H1 (cell line): Measurements from ENCODE around the gene DLAT. TPM values are rescaled to one million over a fixed set of nuclear protein-coding genes. Genes with fewer than 3 reads are reported as not detected.

Source experiments
- CTCF ChIA-PET: fragments of 300-600 bp; sonication (Branson Sonifier 250); formaldehyde crosslinking; loops from one replicate; lab custom pipeline; 2021; ENCODE audit not compliant: partially characterized antibody; lab: Charles Lee
- POLR2A ChIA-PET: fragments of 300-600 bp; sonication (Branson Sonifier 250); formaldehyde crosslinking; loops from one replicate; lab custom pipeline; 2021; ENCODE audit warnings: inconsistent platforms; ENCODE audit not compliant: partially characterized antibody; lab: Charles Lee
- DNase-seq, 2 experiments: peaks; one replicate each; pipeline versions ENCODE4 v3.0.0 to v3.0.0-alpha.2; 2010 to 2022; ENCODE audit warnings: low spot score in 2 of 2, low read depth in 1 of 2, mixed read lengths in 1 of 2
- FAIRE-seq: peaks from 2 replicates; lab custom pipeline; 2011; peaks lifted over from hg19 to GRCh38; lab: Jason Lieb, UNC
- H2AFZ ChIP-seq: 2 replicates; pipeline ENCODE4 v1.8.1; 2012; ENCODE audit warnings: low read length, inconsistent platforms
- H2AK5ac ChIP-seq: 2 replicates; pipeline ENCODE4 v1.6.1; 2013; ENCODE audit warnings: low read depth, low read length
- H2BK120ac ChIP-seq: replicated peaks from 2 replicates; pipeline ENCODE3; 2013; ENCODE audit warnings: low read depth, low read length, inconsistent platforms
- H2BK12ac ChIP-seq: 2 replicates; pipeline ENCODE4 v1.6.1; 2013; ENCODE audit warnings: low read depth, low read length
- H2BK15ac ChIP-seq: 2 replicates; pipeline ENCODE4 v1.6.1; 2013; ENCODE audit warnings: low read length
- H2BK20ac ChIP-seq: 2 replicates; pipeline ENCODE4 v1.6.1; 2013; ENCODE audit warnings: low read length
- H2BK5ac ChIP-seq: 2 replicates; pipeline ENCODE4 v1.6.1; 2013; ENCODE audit warnings: low read depth, low read length
- H3K14ac ChIP-seq: 2 replicates; pipeline ENCODE4 v1.6.1; 2013; ENCODE audit warnings: inconsistent platforms; ENCODE audit not compliant: insufficient read length
- H3K18ac ChIP-seq: 2 replicates; pipeline ENCODE4 v1.6.1; 2013; ENCODE audit warnings: low read length; ENCODE audit errors: extremely low read depth
- H3K23ac ChIP-seq: 2 replicates; pipeline ENCODE4 v1.6.1; 2013; ENCODE audit warnings: inconsistent platforms; ENCODE audit not compliant: insufficient read length
- H3K23me2 ChIP-seq: 2 replicates; pipeline ENCODE4 v1.6.1; 2013; ENCODE audit warnings: low read depth, low read length
- H3K27ac ChIP-seq: 2 replicates; pipeline ENCODE4 v1.6.1; 2011; ENCODE audit warnings: low read depth, low read length, inconsistent platforms
- H3K27me3 ChIP-seq, 4 experiments: replicated peaks in 1 of 4; 1 replicate in 1 of 4; 2 replicates in 3 of 4; pipeline versions ENCODE4 v1.6.1 to v1.8.1; 2011 to 2013; ENCODE audit warnings: low read length in 3 of 4, mild to moderate bottlenecking in 3 of 4, inconsistent platforms in 2 of 4, mixed read lengths in 2 of 4, moderate library complexity in 1 of 4; ENCODE audit not compliant: control insufficient read depth in 3 of 4, insufficient read depth in 3 of 4; ENCODE audit errors: extremely low read depth in 1 of 4
- H3K36me3 ChIP-seq, 4 experiments: 2 replicates each; pipeline versions ENCODE4 v1.6.1 to v1.8.1; 2011 to 2013; ENCODE audit warnings: mild to moderate bottlenecking in 4 of 4, low read length in 3 of 4, moderate library complexity in 2 of 4, control low read depth in 1 of 4, inconsistent platforms in 1 of 4; ENCODE audit not compliant: insufficient read depth in 4 of 4, control insufficient read depth in 2 of 4
- H3K4ac ChIP-seq: replicated peaks from 2 replicates; pipeline ENCODE3; 2013; ENCODE audit warnings: low read length, low read depth, mixed read lengths, inconsistent platforms; ENCODE audit not compliant: insufficient read length
- H3K4me1 ChIP-seq, 4 experiments: replicated peaks in 1 of 4; 1 replicate in 1 of 4; 2 replicates in 3 of 4; pipeline versions ENCODE4 v1.6.1 to v1.8.1; 2011 to 2013; ENCODE audit warnings: low read length in 3 of 4, inconsistent platforms in 2 of 4, mixed read lengths in 1 of 4; ENCODE audit not compliant: insufficient read depth in 4 of 4, control insufficient read depth in 3 of 4
- H3K4me2 ChIP-seq, 2 experiments: 2 replicates each; pipeline versions ENCODE4 v1.6.1 to v1.8.1; 2011 to 2013; ENCODE audit warnings: low read depth in 2 of 2, low read length in 2 of 2, control low read depth in 1 of 2, inconsistent platforms in 1 of 2, mild to moderate bottlenecking in 1 of 2; ENCODE audit not compliant: insufficient read depth in 1 of 2
- H3K4me3 ChIP-seq, 4 experiments: fragments of 200-600, 300-600 bp in 1 of 4; sonication (generic), shearing (Covaris generic), sonication (Bioruptor Twin) in 1 of 4; 2 replicates each; pipeline versions ENCODE4 v1.5.1 to v1.8.1; 2011 to 2016; ENCODE audit warnings: low read length in 4 of 4, low read depth in 3 of 4, control low read depth in 2 of 4, inconsistent platforms in 2 of 4, mild to moderate bottlenecking in 2 of 4, mixed read lengths in 1 of 4, moderate library complexity in 1 of 4; ENCODE audit not compliant: insufficient read depth in 2 of 4; ENCODE audit errors: extremely low read depth in 1 of 4
- H3K56ac ChIP-seq: replicated peaks from 2 replicates; pipeline ENCODE3; 2013; ENCODE audit warnings: low read depth, mild to moderate bottlenecking, mixed read lengths, low read length, inconsistent platforms; ENCODE audit not compliant: insufficient read length
- H3K79me1 ChIP-seq: 2 replicates; pipeline ENCODE4 v1.6.1; 2013; ENCODE audit warnings: low read depth, low read length, control low read depth
- H3K79me2 ChIP-seq, 2 experiments: 2 replicates each; pipeline versions ENCODE4 v1.6.1 to v1.8.1; 2012 to 2013; ENCODE audit warnings: low read length in 2 of 2, mild to moderate bottlenecking in 2 of 2, inconsistent platforms in 1 of 2; ENCODE audit not compliant: insufficient read depth in 2 of 2, control insufficient read depth in 1 of 2
- H3K9ac ChIP-seq, 4 experiments: replicated peaks in 1 of 4; 1 replicate in 1 of 4; 2 replicates in 3 of 4; pipeline versions ENCODE4 v1.6.1 to v1.8.1; 2011 to 2013; ENCODE audit warnings: low read depth in 3 of 4, low read length in 3 of 4, control low read depth in 2 of 4, mild to moderate bottlenecking in 2 of 4, moderate library complexity in 2 of 4, inconsistent platforms in 1 of 4; ENCODE audit errors: extremely low read depth in 1 of 4
- H3K9me3 ChIP-seq, 2 experiments: 2 replicates each; pipeline versions ENCODE4 v1.6.1 to v1.8.1; 2012 to 2013; ENCODE audit warnings: mild to moderate bottlenecking in 2 of 2, moderate library complexity in 2 of 2, control low read depth in 1 of 2, inconsistent platforms in 1 of 2, low read depth in 1 of 2, low read length in 1 of 2, mixed read lengths in 1 of 2; ENCODE audit not compliant: insufficient read depth in 2 of 2
- H4K20me1 ChIP-seq, 2 experiments: replicated peaks in 1 of 2; 2 replicates each; pipeline versions ENCODE3 to v1.8.1; 2011 to 2013; ENCODE audit warnings: inconsistent platforms in 2 of 2, low read length in 2 of 2, mild to moderate bottlenecking in 1 of 2; ENCODE audit not compliant: insufficient read depth in 2 of 2, control insufficient read depth in 1 of 2
- H4K5ac ChIP-seq: 2 replicates; pipeline ENCODE4 v1.6.1; 2013; ENCODE audit warnings: low read length, low read depth, mixed read lengths, inconsistent platforms; ENCODE audit not compliant: insufficient read length
- H4K8ac ChIP-seq: 2 replicates; pipeline ENCODE4 v1.8.0; 2013; ENCODE audit warnings: mild to moderate bottlenecking, moderate library complexity, low read length, inconsistent platforms; ENCODE audit not compliant: insufficient read depth; ENCODE audit errors: extremely low read depth
- H4K91ac ChIP-seq: replicated peaks from 2 replicates; pipeline ENCODE3; 2013; ENCODE audit warnings: low read length, mixed read lengths, inconsistent platforms; ENCODE audit not compliant: insufficient read length
- ASH2L ChIP-seq: fragments of 200-600, 300-600 bp; sonication (generic); IDR thresholded peaks from one replicate; pipeline ENCODE4 v1.7.1; 2017; ENCODE audit warnings: low read length
- ATF3 ChIP-seq: IDR thresholded peaks from 2 replicates; pipeline ENCODE4 v1.6.1; 2011; ENCODE audit warnings: low read depth, mild to moderate bottlenecking, low read length; ENCODE audit not compliant: insufficient read depth
- CHD2 ChIP-seq: IDR thresholded peaks from 2 replicates; pipeline ENCODE4 v1.6.1; 2012; ENCODE audit warnings: low read length, improper control_type of control experiment
- GABPA ChIP-seq: IDR thresholded peaks from 2 replicates; pipeline ENCODE4 v1.6.1; 2011; ENCODE audit warnings: mild to moderate bottlenecking, low read length, moderate library complexity, borderline replicate concordance; ENCODE audit not compliant: insufficient read depth
- NANOG ChIP-seq: IDR thresholded peaks from 2 replicates; pipeline ENCODE4 v1.6.1; 2011; ENCODE audit warnings: low read length, low read depth, mild to moderate bottlenecking, inconsistent platforms; ENCODE audit not compliant: insufficient read depth, poor library complexity, severe bottlenecking
- RAD21 ChIP-seq, 2 experiments: IDR thresholded peaks in 1 of 2; conservative IDR thresholded peaks in 1 of 2; 2 replicates each; pipeline ENCODE4 v1.6.1; 2011; ENCODE audit warnings: low read depth in 2 of 2, low read length in 2 of 2, improper control_type of control experiment in 1 of 2, inconsistent platforms in 1 of 2, mild to moderate bottlenecking in 1 of 2, moderate library complexity in 1 of 2
- SP4 ChIP-seq: IDR thresholded peaks from 2 replicates; pipeline ENCODE4 v1.6.1; 2012; ENCODE audit warnings: low read length, inconsistent platforms
- TBP ChIP-seq: IDR thresholded peaks from 2 replicates; pipeline ENCODE4 v1.6.1; 2011; ENCODE audit warnings: low read depth, low read length, improper control_type of control experiment
- WGBS, 2 experiments: shearing (Covaris generic) in 1 of 2; methylation state at CpG; one replicate each; pipeline versions ENCODE4 v1.1.6 to v1.1.7; 2013 to 2015; ENCODE audit warnings: low lambda C conversion rate in 2 of 2, mixed read lengths in 2 of 2, inconsistent platforms in 1 of 2, low coverage in 1 of 2, missing lambda C conversion rate in 1 of 2; ENCODE audit not compliant: insufficient replicate concordance in 2 of 2, insufficient coverage in 1 of 2, insufficient read length in 1 of 2; ENCODE audit errors: extremely low coverage in 1 of 2, missing lambda C conversion rate in 1 of 2; 5-methylcytosine and 5-hydroxymethylcytosine counted together
- polyA plus RNA-seq, 7 experiments: library from polyadenylated mRNA; depleted of rRNA in 3 of 7; stranded (reverse) in 5 of 7; unstranded in 2 of 7; fragments of >200 nt in 5 of 7; fragments of 200-250 nt in 2 of 7; gene quantifications; 1 replicate in 5 of 7; 2 replicates in 1 of 7; 4 replicates in 1 of 7; pipeline versions ENCODE4 v1.2.1 to v1.2.3, GENCODE V29; 2011 to 2013; ENCODE audit warnings: missing spikeins in 2 of 7, mixed read lengths in 2 of 7
- total RNA-seq: library from RNA; stranded (reverse); fragmentation: NEBNext Ultra II Directional; extraction: Animal tissue kit (Norgen Biotek cat#: 25700); gene quantifications from 2 replicates; pipeline ENCODE4 v1.2.1, GENCODE V29; 2021
- TF ChIP-seq, protein P1 (sequence below), 3 experiments: IDR thresholded peaks; 1 replicate in 2 of 3; 2 replicates in 1 of 3; pipeline versions ENCODE4 v1.5.1 to v1.6.1; 2011; ENCODE audit warnings: low read length in 3 of 3, mild to moderate bottlenecking in 3 of 3, inconsistent platforms in 2 of 3, low read depth in 1 of 3, moderate library complexity in 1 of 3; ENCODE audit not compliant: insufficient read depth in 1 of 3; ENCODE audit errors: control extremely low read depth in 1 of 3

The DLAT gene
- total and polyA plus RNA-seq, 2 of the 8 experiments (the other 6 are each of a cell fraction or from before 2014, with no cell fraction given), result 23.1 to 66.2 TPM

- Histone ChIP-seq H3K4ac (no peak overlapping the region), H3K4me1 (no peaks in the 10 kb centered on the region), H2AFZ (no peak overlapping the region), H3K4me2 (no peak overlapping the region), H3K9ac (no peak overlapping the region), H3K27ac (no peak overlapping the region), H3K27me3 (no peaks in the 10 kb centered on the region), H3K4me3 (no peak overlapping the region), H3K79me2 (no peaks in the 10 kb centered on the region), H3K23ac (no peak overlapping the region), H2BK15ac (no peak overlapping the region), H3K9me3 (peaks cover 14 to 22% of the 10 kb centered on the region in 2 experiments; a peak in 3 of 4 replicates), H4K8ac (no peak overlapping the region), H3K14ac (no peak overlapping the region), H2BK5ac (no peak overlapping the region), H3K18ac (no peak overlapping the region), H4K91ac (no peak overlapping the region), H2BK20ac (no peak overlapping the region), H3K23me2 (no peaks in the 10 kb centered on the region), H2AK5ac (no peak overlapping the region), H4K20me1 (no peaks in the 10 kb centered on the region), H2BK120ac (no peak overlapping the region), H4K5ac (no peak overlapping the region), H3K56ac (no peak overlapping the region), H3K79me1 (no peaks in the 10 kb centered on the region), H3K36me3 (peaks cover 0 to 13% (median 5%) of the 10 kb centered on the region in 4 experiments; a peak in 3 of 8 replicates), H2BK12ac (no peak overlapping the region)
- WGBS, 2 experiments, result 68% methylated on average over 4 of the region's 4 CpGs; no CpG with 5 or more reads in 1 of the 2 experiments
- ChIA-PET POLR2A (interaction anchor here (2.8 kb wide), 1 partner anchor 10 kb away, joined by 6 read pairs; no protein-coding TSS in a partner anchor), CTCF (interaction anchor here (0.7 to 2.3 kb wide), 7 partner anchors 11 to 106 kb away, joined by 3 to 8 read pairs (median 3); partner anchors contain the start of gene DLAT)
- no peak for FAIRE-seq
- DNase-seq, result peak in 1 of 2 experiments; percentile 51
- TF ChIP-seq GABPA (no peak), CHD2 (no peak), ASH2L (no peak), TBP (no peak), NANOG (no peak), RAD21 (IDR thresholded peaks at IDR 0.05 in 1 of 2, conservative IDR thresholded peaks at IDR 0.05 in 1 of 2; ENCODE audit: low read depth in 2 of 2, low read length in 2 of 2) (peak; percentile 28 to 45; a peak in 3 of 4 replicates), ATF3 (no peak), SP4 (no peak)
- TF ChIP-seq, protein P1, sequence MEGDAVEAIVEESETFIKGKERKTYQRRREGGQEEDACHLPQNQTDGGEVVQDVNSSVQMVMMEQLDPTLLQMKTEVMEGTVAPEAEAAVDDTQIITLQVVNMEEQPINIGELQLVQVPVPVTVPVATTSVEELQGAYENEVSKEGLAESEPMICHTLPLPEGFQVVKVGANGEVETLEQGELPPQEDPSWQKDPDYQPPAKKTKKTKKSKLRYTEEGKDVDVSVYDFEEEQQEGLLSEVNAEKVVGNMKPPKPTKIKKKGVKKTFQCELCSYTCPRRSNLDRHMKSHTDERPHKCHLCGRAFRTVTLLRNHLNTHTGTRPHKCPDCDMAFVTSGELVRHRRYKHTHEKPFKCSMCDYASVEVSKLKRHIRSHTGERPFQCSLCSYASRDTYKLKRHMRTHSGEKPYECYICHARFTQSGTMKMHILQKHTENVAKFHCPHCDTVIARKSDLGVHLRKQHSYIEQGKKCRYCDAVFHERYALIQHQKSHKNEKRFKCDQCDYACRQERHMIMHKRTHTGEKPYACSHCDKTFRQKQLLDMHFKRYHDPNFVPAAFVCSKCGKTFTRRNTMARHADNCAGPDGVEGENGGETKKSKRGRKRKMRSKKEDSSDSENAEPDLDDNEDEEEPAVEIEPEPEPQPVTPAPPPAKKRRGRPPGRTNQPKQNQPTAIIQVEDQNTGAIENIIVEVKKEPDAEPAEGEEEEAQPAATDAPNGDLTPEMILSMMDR (IDR thresholded peaks at IDR 0.05; ENCODE audit: control extremely low read depth in 1 of 3, insufficient read depth in 1 of 3, low read depth in 1 of 3, low read length in 3 of 3), result peak; percentile 49 to 74 (median 64)
Measured at GRCh38 chr11:112004389-112004788, 20.8 kb upstream of the DLAT start.
